ENCODE data around the gene GAGE12E.
"Not testable (repeated sequence)": the region's sequence is repeated elsewhere in the genome, so short reads cannot be mapped to it uniquely, and the experiment has no call there.

GAGE12E gene

DNA sequence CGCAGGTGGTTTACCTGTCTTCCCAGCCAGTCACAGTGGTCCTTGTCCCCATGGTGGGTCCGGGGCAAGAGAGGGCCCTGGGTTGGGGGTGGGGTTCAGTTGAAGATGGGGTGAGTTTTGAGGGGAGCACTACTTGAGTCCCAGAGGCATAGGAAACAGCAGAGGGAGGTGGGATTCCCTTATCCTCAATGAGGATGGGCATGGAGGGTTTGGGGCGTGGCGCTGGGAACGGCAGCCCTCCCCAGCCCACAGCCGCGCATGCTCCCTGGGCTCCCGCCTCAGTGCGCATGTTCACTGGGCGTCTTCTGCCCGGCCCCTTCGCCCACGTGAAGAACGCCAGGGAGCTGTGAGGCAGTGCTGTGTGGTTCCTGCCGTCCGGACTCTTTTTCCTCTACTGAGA is at the start of gene GAGE12E:
Gene GAGE12E, plus strand, starts transcription at position 301 of the 400 bp plus-strand sequence. CDS start 1,155 bp downstream, outside the sequence.
- DNase-seq (ENCODE audit: low spot score): not testable (repeated sequence)

GRCh38 chrX:49531877-49532276 is 19.2 kb upstream of the GAGE12E start, which contains the start of gene GAGE12C:
Gene GAGE12C (plus strand): TSS chrX:49532177. CDS start chrX:49533332, 1,155 bp downstream.
- not testable (repeated sequence) for DNase-seq (ENCODE audit: low spot score)

GRCh38 chrX:49541433-49541832 is 9.7 kb upstream of the GAGE12E start, which contains the start of gene GAGE12D:
Gene GAGE12D (plus strand): TSS chrX:49541733. CDS start chrX:49542888, 1,155 bp downstream.
- not testable (repeated sequence) for DNase-seq (ENCODE audit: low spot score)

DNA sequence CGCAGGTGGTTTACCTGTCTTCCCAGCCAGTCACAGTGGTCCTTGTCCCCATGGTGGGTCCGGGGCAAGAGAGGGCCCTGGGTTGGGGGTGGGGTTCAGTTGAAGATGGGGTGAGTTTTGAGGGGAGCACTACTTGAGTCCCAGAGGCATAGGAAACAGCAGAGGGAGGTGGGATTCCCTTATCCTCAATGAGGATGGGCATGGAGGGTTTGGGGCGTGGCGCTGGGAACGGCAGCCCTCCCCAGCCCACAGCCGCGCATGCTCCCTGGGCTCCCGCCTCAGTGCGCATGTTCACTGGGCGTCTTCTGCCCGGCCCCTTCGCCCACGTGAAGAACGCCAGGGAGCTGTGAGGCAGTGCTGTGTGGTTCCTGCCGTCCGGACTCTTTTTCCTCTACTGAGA is 9.5 kb downstream of the GAGE12E start, which contains the start of gene GAGE12F:
Gene GAGE12F, plus strand, starts transcription at position 301 of the 400 bp plus-strand sequence. CDS start 1,155 bp downstream, outside the sequence.
- not testable (repeated sequence) for DNase-seq (ENCODE audit: low spot score)

- not testable (repeated sequence) for DNase-seq (ENCODE audit: low spot score)
Observed at GRCh38 chrX:49568728-49569127, 17.6 kb downstream of the GAGE12E start.

- not testable (repeated sequence) for DNase-seq (ENCODE audit: low spot score)
Observed at GRCh38 chrX:49569152-49569551, 18.1 kb downstream of the GAGE12E start.

DNA sequence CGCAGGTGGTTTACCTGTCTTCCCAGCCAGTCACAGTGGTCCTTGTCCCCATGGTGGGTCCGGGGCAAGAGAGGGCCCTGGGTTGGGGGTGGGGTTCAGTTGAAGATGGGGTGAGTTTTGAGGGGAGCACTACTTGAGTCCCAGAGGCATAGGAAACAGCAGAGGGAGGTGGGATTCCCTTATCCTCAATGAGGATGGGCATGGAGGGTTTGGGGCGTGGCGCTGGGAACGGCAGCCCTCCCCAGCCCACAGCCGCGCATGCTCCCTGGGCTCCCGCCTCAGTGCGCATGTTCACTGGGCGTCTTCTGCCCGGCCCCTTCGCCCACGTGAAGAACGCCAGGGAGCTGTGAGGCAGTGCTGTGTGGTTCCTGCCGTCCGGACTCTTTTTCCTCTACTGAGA is 19.0 kb downstream of the GAGE12E start, which contains the start of gene GAGE12G:
Gene GAGE12G, plus strand, starts transcription at position 301 of the 400 bp plus-strand sequence. CDS start 1,155 bp downstream, outside the sequence.
- not testable (repeated sequence) for DNase-seq (ENCODE audit: low spot score)

DNA sequence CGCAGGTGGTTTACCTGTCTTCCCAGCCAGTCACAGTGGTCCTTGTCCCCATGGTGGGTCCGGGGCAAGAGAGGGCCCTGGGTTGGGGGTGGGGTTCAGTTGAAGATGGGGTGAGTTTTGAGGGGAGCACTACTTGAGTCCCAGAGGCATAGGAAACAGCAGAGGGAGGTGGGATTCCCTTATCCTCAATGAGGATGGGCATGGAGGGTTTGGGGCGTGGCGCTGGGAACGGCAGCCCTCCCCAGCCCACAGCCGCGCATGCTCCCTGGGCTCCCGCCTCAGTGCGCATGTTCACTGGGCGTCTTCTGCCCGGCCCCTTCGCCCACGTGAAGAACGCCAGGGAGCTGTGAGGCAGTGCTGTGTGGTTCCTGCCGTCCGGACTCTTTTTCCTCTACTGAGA is 28.6 kb downstream of the GAGE12E start, which contains the start of gene GAGE12H:
Gene GAGE12H, plus strand, starts transcription at position 301 of the 400 bp plus-strand sequence. CDS start 1,155 bp downstream, outside the sequence.
- not testable (repeated sequence) for DNase-seq (ENCODE audit: low spot score)

DNA sequence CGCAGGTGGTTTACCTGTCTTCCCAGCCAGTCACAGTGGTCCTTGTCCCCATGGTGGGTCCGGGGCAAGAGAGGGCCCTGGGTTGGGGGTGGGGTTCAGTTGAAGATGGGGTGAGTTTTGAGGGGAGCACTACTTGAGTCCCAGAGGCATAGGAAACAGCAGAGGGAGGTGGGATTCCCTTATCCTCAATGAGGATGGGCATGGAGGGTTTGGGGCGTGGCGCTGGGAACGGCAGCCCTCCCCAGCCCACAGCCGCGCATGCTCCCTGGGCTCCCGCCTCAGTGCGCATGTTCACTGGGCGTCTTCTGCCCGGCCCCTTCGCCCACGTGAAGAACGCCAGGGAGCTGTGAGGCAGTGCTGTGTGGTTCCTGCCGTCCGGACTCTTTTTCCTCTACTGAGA is 38.1 kb downstream of the GAGE12E start, which contains the start of gene GAGE2A:
Gene GAGE2A, plus strand, starts transcription at position 301 of the 400 bp plus-strand sequence. CDS start 1,155 bp downstream, outside the sequence.
- not testable (repeated sequence) for DNase-seq (ENCODE audit: low spot score)

DNA sequence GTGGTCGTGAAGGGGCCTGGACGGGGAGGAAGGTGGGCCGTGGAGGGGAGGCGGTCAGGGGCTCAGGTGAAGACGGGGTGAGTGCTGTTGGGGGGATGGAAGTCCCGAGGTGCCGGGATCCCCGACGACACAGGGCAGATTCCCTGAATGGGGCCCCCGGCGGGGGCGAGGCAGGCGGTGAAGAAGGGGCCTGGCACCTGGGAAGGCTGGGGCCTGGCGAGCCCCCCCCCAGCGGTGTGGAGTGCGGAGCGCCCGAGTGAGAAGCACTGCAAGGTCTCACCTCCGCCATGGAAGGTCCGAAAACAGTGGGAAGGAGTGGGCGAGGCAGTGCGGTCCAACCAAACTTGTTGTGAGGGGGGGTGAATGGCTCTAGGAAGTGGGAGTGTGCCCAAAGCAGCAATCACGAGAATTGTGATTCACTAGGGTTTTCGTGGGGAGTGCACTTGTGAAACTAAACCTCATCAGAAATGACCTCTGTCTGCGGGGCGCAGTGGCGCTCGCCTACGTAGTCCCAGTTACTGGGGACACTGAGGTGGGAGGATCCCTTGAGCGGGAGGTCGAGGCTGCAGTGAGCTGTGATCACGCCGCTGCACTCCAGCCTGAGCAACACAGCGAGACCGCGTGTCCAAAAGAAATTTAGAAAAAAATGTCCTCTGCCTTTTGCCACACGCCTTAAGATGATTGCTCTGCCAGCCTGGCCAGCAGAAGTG is 38.8 kb downstream of the GAGE12E start:
- not testable (repeated sequence) for DNase-seq (ENCODE audit: low spot score)

- DNase-seq (ENCODE audit: low spot score): not testable (repeated sequence)
Observed at GRCh38 chrX:49590488-49590887, 39.4 kb downstream of the GAGE12E start.

DNA sequence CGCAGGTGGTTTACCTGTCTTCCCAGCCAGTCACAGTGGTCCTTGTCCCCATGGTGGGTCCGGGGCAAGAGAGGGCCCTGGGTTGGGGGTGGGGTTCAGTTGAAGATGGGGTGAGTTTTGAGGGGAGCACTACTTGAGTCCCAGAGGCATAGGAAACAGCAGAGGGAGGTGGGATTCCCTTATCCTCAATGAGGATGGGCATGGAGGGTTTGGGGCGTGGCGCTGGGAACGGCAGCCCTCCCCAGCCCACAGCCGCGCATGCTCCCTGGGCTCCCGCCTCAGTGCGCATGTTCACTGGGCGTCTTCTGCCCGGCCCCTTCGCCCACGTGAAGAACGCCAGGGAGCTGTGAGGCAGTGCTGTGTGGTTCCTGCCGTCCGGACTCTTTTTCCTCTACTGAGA is 47.6 kb downstream of the GAGE12E start, which contains the start of gene GAGE1:
Gene GAGE1, plus strand, starts transcription at position 301 of the 400 bp plus-strand sequence. CDS start 1,155 bp downstream, outside the sequence.
- not testable (repeated sequence) for DNase-seq (ENCODE audit: low spot score)
